HepG2 (cell line): ENCODE results near the gene CST3. TPM values are rescaled to one million over a fixed set of nuclear protein-coding genes. Genes with fewer than 3 reads are reported as not detected.
A peak's percentile ranks its signal among the peaks of the same experiment; 100 is the strongest.

Experiments used
- HNRNPLL ChIP-seq: fragments of 200-400 bp; formaldehyde crosslinking; IDR thresholded peaks from 2 replicates; pipeline ENCODE4 v1.6.1; 2017; ENCODE audit warnings: mild to moderate bottlenecking, low read depth, low read length; ENCODE audit not compliant: poor library complexity, severe bottlenecking
- MIER2 ChIP-seq: IDR thresholded peaks from 2 replicates; pipeline ENCODE4 v1.6.1; 2016; ENCODE audit warnings: missing biosample characterization, missing genetic modification reagents
- NFE2L1 ChIP-seq: sonication (generic); formaldehyde crosslinking; IDR thresholded peaks from 2 replicates; pipeline ENCODE4 v1.4.0; 2020; ENCODE audit warnings: missing genetic modification reagents, mild to moderate bottlenecking, borderline replicate concordance
- PHF21A ChIP-seq: sonication (generic); formaldehyde crosslinking; IDR thresholded peaks from 2 replicates; pipeline ENCODE4 v1.5.0; 2020; ENCODE audit warnings: mild to moderate bottlenecking, missing genetic modification reagents
- SOX6 ChIP-seq, 2 experiments: fragments of 450-650 bp in 1 of 2; sonication (generic) in 1 of 2; formaldehyde crosslinking in 1 of 2; IDR thresholded peaks; 2 replicates each; pipeline versions ENCODE4 v1.4.0 to v1.6.1; 2017 to 2020; ENCODE audit warnings: antibody characterized with exemption in 1 of 2, mild to moderate bottlenecking in 1 of 2, missing genetic modification reagents in 1 of 2
- SRSF9 ChIP-seq: fragments of 200-400 bp; formaldehyde crosslinking; IDR thresholded peaks from 2 replicates; pipeline ENCODE4 v1.6.1; 2018; ENCODE audit warnings: borderline replicate concordance, mild to moderate bottlenecking, low read depth, low read length; ENCODE audit not compliant: insufficient read depth, poor library complexity, severe bottlenecking
- ZBTB38 ChIP-seq: sonication (generic); formaldehyde crosslinking; IDR thresholded peaks from 2 replicates; pipeline ENCODE4 v1.5.1; 2020; ENCODE audit warnings: mild to moderate bottlenecking, missing genetic modification reagents
- ZNF468 ChIP-seq: sonication (generic); formaldehyde crosslinking; IDR thresholded peaks from 2 replicates; pipeline ENCODE4 v1.8.0; 2022; ENCODE audit warnings: mild to moderate bottlenecking, moderate library complexity, missing genetic modification reagents
- polyA plus RNA-seq, 8 experiments: library from polyadenylated mRNA; depleted of rRNA in 3 of 8; stranded (reverse) in 7 of 8; unstranded in 1 of 8; fragments of >200 nt; fragmentation: Illumina TruSeq in 4 of 8; extraction: Trizol in 4 of 8; gene quantifications; 2 replicates each; pipeline versions ENCODE4 v1.2.1 to v1.2.3, GENCODE V29; 2011 to 2016; ENCODE audit warnings: low read depth in 4 of 8, missing spikeins in 1 of 8, mixed read lengths in 1 of 8; ENCODE audit not compliant: insufficient read depth in 1 of 8
- total RNA-seq, 5 experiments: library from RNA; depleted of rRNA; stranded (reverse); fragments of >200 nt; fragmentation: Illumina TruSeq; extraction: Trizol; gene quantifications; 2 replicates each; pipeline ENCODE4 v1.2.3, GENCODE V29; 2016; ENCODE audit warnings: low read depth in 1 of 5
- TF ChIP-seq, protein P1 (sequence below), 2 experiments: sonication (generic) in 1 of 2; formaldehyde crosslinking in 1 of 2; IDR thresholded peaks; 2 replicates each; pipeline versions ENCODE4 v1.4.0 to v1.6.1; 2018 to 2020; ENCODE audit warnings: missing genetic modification reagents in 2 of 2, borderline replicate concordance in 1 of 2, low read depth in 1 of 2, mild to moderate bottlenecking in 1 of 2, missing biosample characterization in 1 of 2
- TF ChIP-seq, protein P2 (sequence below): sonication (generic); formaldehyde crosslinking; IDR thresholded peaks from 2 replicates; pipeline ENCODE4 v1.4.0; 2020; ENCODE audit warnings: missing genetic modification reagents
- TF ChIP-seq, protein P3 (sequence below): sonication (generic); formaldehyde crosslinking; IDR thresholded peaks from 2 replicates; pipeline ENCODE4 v1.8.0; 2022; ENCODE audit warnings: mild to moderate bottlenecking, missing genetic modification reagents, borderline replicate concordance
- TF ChIP-seq, protein P4 (sequence below): sonication (generic); formaldehyde crosslinking; IDR thresholded peaks from 2 replicates; pipeline ENCODE4 v1.5.0; 2020; ENCODE audit warnings: missing genetic modification reagents
- TF ChIP-seq, protein P5 (sequence below): sonication (generic); formaldehyde crosslinking; IDR thresholded peaks from 2 replicates; pipeline ENCODE4 v1.9.0; 2021; ENCODE audit warnings: missing genetic modification reagents, mild to moderate bottlenecking, borderline replicate concordance
- TF ChIP-seq, protein P6 (sequence below): sonication (generic); formaldehyde crosslinking; IDR thresholded peaks from 2 replicates; pipeline ENCODE4 v1.4.0; 2020; ENCODE audit warnings: missing genetic modification reagents, mild to moderate bottlenecking, borderline replicate concordance

Gene CST3
- total and polyA plus RNA-seq, 2 of the 13 experiments (the other 11 are each of a cell fraction or from before 2014, with no cell fraction given): 690 to 1,005 TPM

DNA sequence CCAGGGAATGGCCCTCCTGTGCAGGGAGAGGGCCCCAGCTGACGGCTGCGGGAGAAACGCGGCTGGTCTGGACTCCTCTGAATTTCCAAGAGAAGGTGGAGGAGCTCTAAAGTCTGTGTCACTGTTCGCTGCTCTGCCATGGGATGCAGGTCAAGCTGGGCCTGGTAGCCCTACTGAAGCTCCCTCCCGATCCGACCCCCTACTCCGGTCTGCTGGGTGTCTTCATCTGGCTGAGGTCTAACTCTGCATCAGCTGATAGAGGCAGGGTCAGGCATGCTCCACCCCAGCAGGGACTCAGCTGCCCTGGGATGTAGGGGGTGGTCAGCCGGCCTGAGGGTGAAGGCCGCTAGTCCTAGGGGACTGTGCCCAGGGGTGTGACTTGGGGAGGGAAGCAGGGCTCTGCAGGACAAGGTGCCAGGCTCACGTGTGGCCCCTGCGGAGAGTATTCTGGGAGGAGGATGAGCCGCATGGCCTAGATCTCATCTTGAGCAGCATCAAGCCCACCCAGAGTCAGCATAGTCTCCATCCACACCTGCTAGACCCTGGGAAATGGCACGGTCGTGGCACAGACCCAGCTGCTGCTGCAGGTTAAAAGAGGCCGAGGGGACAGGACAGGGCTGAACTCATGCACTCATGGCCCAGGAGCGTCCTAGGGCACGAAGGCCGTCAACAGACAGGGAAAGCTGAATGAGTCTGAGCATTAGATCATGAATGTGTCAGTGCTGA is 1.4 kb downstream of the CST3 start (continued):
- TF ChIP-seq, protein P1, sequence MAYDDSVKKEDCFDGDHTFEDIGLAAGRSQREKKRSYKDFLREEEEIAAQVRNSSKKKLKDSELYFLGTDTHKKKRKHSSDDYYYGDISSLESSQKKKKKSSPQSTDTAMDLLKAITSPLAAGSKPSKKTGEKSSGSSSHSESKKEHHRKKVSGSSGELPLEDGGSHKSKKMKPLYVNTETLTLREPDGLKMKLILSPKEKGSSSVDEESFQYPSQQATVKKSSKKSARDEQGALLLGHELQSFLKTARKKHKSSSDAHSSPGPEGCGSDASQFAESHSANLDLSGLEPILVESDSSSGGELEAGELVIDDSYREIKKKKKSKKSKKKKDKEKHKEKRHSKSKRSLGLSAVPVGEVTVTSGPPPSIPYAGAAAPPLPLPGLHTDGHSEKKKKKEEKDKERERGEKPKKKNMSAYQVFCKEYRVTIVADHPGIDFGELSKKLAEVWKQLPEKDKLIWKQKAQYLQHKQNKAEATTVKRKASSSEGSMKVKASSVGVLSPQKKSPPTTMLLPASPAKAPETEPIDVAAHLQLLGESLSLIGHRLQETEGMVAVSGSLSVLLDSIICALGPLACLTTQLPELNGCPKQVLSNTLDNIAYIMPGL (CRISPR knock-in tag; IDR thresholded peaks at IDR 0.05; ENCODE audit: borderline replicate concordance in 1 of 2, low read depth in 1 of 2): no peak
- TF ChIP-seq, protein P2, sequence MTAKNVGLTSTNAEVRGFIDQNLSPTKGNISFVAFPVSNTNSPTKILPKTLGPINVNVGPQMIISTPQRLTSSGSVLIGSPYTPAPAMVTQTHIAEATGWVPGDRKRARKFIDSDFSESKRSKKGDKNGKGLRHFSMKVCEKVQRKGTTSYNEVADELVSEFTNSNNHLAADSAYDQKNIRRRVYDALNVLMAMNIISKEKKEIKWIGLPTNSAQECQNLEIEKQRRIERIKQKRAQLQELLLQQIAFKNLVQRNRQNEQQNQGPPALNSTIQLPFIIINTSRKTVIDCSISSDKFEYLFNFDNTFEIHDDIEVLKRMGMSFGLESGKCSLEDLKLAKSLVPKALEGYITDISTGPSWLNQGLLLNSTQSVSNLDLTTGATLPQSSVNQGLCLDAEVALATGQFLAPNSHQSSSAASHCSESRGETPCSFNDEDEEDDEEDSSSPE: no peak; the same call in 1 of the 2 replicates
- TF ChIP-seq SOX6 (IDR thresholded peaks at IDR 0.05): no peak
- TF ChIP-seq SOX6 (CRISPR knock-in tag; IDR thresholded peaks at IDR 0.05): no peak; the same call in 1 of the 2 replicates
- TF ChIP-seq NFE2L1 (CRISPR knock-in tag): no peak
- TF ChIP-seq HNRNPLL: peak; percentile 33
- peak; percentile 32; the same call in 1 of the 2 replicates for TF ChIP-seq ZBTB38 (CRISPR knock-in tag)
- TF ChIP-seq MIER2 (CRISPR knock-in tag): no peak
- TF ChIP-seq, protein P3, sequence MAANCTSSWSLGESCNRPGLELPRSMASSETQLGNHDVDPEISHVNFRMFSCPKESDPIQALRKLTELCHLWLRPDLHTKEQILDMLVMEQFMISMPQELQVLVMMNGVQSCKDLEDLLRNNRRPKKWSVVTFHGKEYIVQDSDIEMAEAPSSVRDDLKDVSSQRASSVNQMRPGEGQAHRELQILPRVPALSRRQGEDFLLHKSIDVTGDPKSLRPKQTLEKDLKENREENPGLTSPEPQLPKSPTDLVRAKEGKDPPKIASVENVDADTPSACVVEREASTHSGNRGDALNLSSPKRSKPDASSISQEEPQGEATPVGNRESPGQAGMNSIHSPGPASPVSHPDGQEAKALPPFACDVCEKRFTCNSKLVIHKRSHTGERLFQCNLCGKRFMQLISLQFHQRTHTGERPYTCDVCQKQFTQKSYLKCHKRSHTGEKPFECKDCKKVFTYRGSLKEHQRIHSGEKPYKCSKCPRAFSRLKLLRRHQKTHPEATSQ (CRISPR knock-in tag): peak; percentile 30; the same call in 1 of the 2 replicates
- no peak; the same call in 1 of the 2 replicates for TF ChIP-seq PHF21A
- TF ChIP-seq, protein P4, sequence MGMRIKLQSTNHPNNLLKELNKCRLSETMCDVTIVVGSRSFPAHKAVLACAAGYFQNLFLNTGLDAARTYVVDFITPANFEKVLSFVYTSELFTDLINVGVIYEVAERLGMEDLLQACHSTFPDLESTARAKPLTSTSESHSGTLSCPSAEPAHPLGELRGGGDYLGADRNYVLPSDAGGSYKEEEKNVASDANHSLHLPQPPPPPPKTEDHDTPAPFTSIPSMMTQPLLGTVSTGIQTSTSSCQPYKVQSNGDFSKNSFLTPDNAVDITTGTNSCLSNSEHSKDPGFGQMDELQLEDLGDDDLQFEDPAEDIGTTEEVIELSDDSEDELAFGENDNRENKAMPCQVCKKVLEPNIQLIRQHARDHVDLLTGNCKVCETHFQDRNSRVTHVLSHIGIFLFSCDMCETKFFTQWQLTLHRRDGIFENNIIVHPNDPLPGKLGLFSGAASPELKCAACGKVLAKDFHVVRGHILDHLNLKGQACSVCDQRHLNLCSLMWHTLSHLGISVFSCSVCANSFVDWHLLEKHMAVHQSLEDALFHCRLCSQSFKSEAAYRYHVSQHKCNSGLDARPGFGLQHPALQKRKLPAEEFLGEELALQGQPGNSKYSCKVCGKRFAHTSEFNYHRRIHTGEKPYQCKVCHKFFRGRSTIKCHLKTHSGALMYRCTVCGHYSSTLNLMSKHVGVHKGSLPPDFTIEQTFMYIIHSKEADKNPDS: no peak
- peak; percentile 92; the same call in 1 of the 2 replicates for TF ChIP-seq ZNF468 (CRISPR knock-in tag)
- TF ChIP-seq, protein P5, sequence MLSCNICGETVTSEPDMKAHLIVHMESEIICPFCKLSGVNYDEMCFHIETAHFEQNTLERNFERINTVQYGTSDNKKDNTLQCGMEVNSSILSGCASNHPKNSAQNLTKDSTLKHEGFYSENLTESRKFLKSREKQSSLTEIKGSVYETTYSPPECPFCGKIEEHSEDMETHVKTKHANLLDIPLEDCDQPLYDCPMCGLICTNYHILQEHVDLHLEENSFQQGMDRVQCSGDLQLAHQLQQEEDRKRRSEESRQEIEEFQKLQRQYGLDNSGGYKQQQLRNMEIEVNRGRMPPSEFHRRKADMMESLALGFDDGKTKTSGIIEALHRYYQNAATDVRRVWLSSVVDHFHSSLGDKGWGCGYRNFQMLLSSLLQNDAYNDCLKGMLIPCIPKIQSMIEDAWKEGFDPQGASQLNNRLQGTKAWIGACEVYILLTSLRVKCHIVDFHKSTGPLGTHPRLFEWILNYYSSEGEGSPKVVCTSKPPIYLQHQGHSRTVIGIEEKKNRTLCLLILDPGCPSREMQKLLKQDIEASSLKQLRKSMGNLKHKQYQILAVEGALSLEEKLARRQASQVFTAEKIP (CRISPR knock-in tag): no peak
- TF ChIP-seq, protein P6, sequence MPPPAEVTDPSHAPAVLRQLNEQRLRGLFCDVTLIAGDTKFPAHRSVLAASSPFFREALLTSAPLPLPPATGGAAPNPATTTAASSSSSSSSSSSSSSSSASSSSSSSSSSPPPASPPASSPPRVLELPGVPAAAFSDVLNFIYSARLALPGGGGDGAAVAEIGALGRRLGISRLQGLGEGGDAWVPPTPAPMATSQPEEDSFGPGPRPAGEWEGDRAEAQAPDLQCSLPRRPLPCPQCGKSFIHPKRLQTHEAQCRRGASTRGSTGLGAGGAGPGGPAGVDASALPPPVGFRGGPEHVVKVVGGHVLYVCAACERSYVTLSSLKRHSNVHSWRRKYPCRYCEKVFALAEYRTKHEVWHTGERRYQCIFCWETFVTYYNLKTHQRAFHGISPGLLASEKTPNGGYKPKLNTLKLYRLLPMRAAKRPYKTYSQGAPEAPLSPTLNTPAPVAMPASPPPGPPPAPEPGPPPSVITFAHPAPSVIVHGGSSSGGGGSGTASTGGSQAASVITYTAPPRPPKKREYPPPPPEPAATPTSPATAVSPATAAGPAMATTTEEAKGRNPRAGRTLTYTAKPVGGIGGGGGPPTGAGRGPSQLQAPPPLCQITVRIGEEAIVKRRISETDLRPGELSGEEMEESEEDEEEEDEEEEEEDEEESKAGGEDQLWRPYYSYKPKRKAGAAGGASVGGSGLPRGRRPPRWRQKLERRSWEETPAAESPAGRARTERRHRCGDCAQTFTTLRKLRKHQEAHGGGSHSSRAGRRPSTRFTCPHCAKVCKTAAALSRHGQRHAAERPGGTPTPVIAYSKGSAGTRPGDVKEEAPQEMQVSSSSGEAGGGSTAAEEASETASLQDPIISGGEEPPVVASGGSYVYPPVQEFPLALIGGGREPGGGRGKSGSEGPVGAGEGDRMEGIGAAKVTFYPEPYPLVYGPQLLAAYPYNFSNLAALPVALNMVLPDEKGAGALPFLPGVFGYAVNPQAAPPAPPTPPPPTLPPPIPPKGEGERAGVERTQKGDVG (CRISPR knock-in tag): peak; percentile 79; the same call in 1 of the 2 replicates
- TF ChIP-seq SRSF9: no peak
